H9 (cell line): ENCODE results near the gene BICDL1. TPM values are rescaled to one million over a fixed set of nuclear protein-coding genes. Genes with fewer than 3 reads are reported as not detected.

Experiments
- DNase-seq: peaks from one replicate; pipeline ENCODE4 v3.0.0-alpha.2; 2017
- H2AFZ ChIP-seq: one replicate; pipeline ENCODE4 v1.6.1; 2013; ENCODE audit warnings: mild to moderate bottlenecking, low read length, control low read depth, moderate library complexity
- H2AK5ac ChIP-seq: 2 replicates; pipeline ENCODE4 v1.6.1; 2013; ENCODE audit warnings: low read length, control low read depth, mixed read lengths; ENCODE audit not compliant: insufficient read length
- H2BK120ac ChIP-seq: one replicate; pipeline ENCODE4 v1.6.1; 2013; ENCODE audit warnings: low read depth, mild to moderate bottlenecking, low read length, control low read depth, inconsistent platforms; ENCODE audit not compliant: poor library complexity, severe bottlenecking
- H2BK12ac ChIP-seq: 2 replicates; pipeline ENCODE4 v1.6.1; 2013; ENCODE audit warnings: low read length, control low read depth, mixed read lengths, low read depth; ENCODE audit not compliant: insufficient read length
- H2BK15ac ChIP-seq: 2 replicates; pipeline ENCODE4 v1.6.1; 2013; ENCODE audit warnings: low read depth, low read length, control low read depth
- H2BK20ac ChIP-seq: one replicate; pipeline ENCODE4 v1.6.1; 2013; ENCODE audit warnings: low read depth, mild to moderate bottlenecking, low read length, control low read depth, inconsistent platforms; ENCODE audit not compliant: poor library complexity, severe bottlenecking
- H2BK5ac ChIP-seq: 2 replicates; pipeline ENCODE4 v1.6.1; 2013; ENCODE audit warnings: low read length, control low read depth, mixed read lengths; ENCODE audit not compliant: insufficient read length
- H3K14ac ChIP-seq: 2 replicates; pipeline ENCODE4 v1.6.1; 2013; ENCODE audit warnings: low read length, control low read depth; ENCODE audit not compliant: insufficient read depth
- H3K18ac ChIP-seq: 2 replicates; pipeline ENCODE4 v1.6.1; 2013; ENCODE audit warnings: low read depth, mild to moderate bottlenecking, mixed read lengths, low read length, control low read depth; ENCODE audit not compliant: insufficient read length
- H3K23ac ChIP-seq: 2 replicates; pipeline ENCODE4 v1.6.1; 2013; ENCODE audit warnings: low read length, control low read depth, mixed read lengths, low read depth; ENCODE audit not compliant: insufficient read length
- H3K23me2 ChIP-seq: 2 replicates; pipeline ENCODE4 v1.6.1; 2013; ENCODE audit warnings: low read depth, mild to moderate bottlenecking, mixed read lengths, low read length, control low read depth; ENCODE audit not compliant: insufficient read length, poor library complexity, severe bottlenecking
- H3K27ac ChIP-seq: 2 replicates; pipeline ENCODE4 v1.5.1; 2013; ENCODE audit warnings: low read length, control low read depth, mixed read lengths, low read depth; ENCODE audit not compliant: insufficient read length
- H3K27me3 ChIP-seq: 2 replicates; pipeline ENCODE4 v1.6.1; 2013; ENCODE audit warnings: low read length, control low read depth, inconsistent platforms; ENCODE audit not compliant: insufficient read depth
- H3K4ac ChIP-seq: 2 replicates; pipeline ENCODE4 v1.6.1; 2013; ENCODE audit warnings: low read depth, mild to moderate bottlenecking, control low read depth, inconsistent platforms, low read length, moderate library complexity
- H3K4me1 ChIP-seq: 2 replicates; pipeline ENCODE4 v1.6.1; 2013; ENCODE audit warnings: low read length, control low read depth, inconsistent platforms; ENCODE audit not compliant: insufficient read depth
- H3K4me2 ChIP-seq: 2 replicates; pipeline ENCODE4 v1.6.1; 2013; ENCODE audit warnings: low read length, control low read depth, mixed read lengths; ENCODE audit not compliant: insufficient read length, insufficient read depth
- H3K56ac ChIP-seq: 2 replicates; pipeline ENCODE4 v1.6.1; 2013; ENCODE audit warnings: low read depth, mild to moderate bottlenecking, mixed read lengths, low read length, control low read depth; ENCODE audit not compliant: insufficient read length
- H3K79me1 ChIP-seq: 2 replicates; pipeline ENCODE4 v1.6.1; 2013; ENCODE audit warnings: low read depth, mild to moderate bottlenecking, moderate library complexity, low read length, control low read depth, inconsistent platforms; ENCODE audit not compliant: insufficient read depth, poor library complexity, severe bottlenecking
- H3K79me2 ChIP-seq: 2 replicates; pipeline ENCODE4 v1.6.1; 2013; ENCODE audit warnings: low read length, control low read depth, inconsistent platforms; ENCODE audit not compliant: insufficient read depth
- H3K9ac ChIP-seq: 2 replicates; pipeline ENCODE4 v1.6.1; 2013; ENCODE audit warnings: low read length, control low read depth, mixed read lengths; ENCODE audit not compliant: insufficient read length; ENCODE audit errors: extremely low read depth
- H3K9me3 ChIP-seq: one replicate; pipeline ENCODE4 v1.6.1; 2013; ENCODE audit warnings: low read depth, low read length, inconsistent platforms; ENCODE audit not compliant: control insufficient read depth
- H3T11ph ChIP-seq: one replicate; pipeline ENCODE4 v1.6.1; 2013; ENCODE audit warnings: mild to moderate bottlenecking, low read length, control low read depth, inconsistent platforms
- H4K20me1 ChIP-seq: one replicate; pipeline ENCODE4 v1.6.1; 2013; ENCODE audit not compliant: control insufficient read depth, insufficient read length, insufficient read depth
- H4K5ac ChIP-seq: 2 replicates; pipeline ENCODE4 v1.6.1; 2013; ENCODE audit warnings: low read depth, mild to moderate bottlenecking, mixed read lengths, low read length, control low read depth; ENCODE audit not compliant: insufficient read length
- H4K8ac ChIP-seq: replicated peaks from 2 replicates; pipeline ENCODE4 v1.6.1; 2013; ENCODE audit warnings: low read length, control low read depth, mixed read lengths, low read depth; ENCODE audit not compliant: insufficient read length
- H4K91ac ChIP-seq: 2 replicates; pipeline ENCODE4 v1.6.1; 2013; ENCODE audit warnings: low read depth, mild to moderate bottlenecking, moderate library complexity, mixed read lengths, low read length, control low read depth; ENCODE audit not compliant: insufficient read length
- H3K27ac Mint-ChIP-seq, 3 experiments: 2 replicates in 2 of 3; 3 replicates in 1 of 3; pipeline ENCODE4 v1.8.0; 2020 to 2021; ENCODE audit warnings: mixed read lengths in 3 of 3, mild to moderate bottlenecking in 1 of 3, moderate library complexity in 1 of 3
- H3K27me3 Mint-ChIP-seq: 2 replicates; pipeline ENCODE4 v1.8.0; 2021; ENCODE audit warnings: low read depth, mild to moderate bottlenecking, moderate library complexity, mixed read lengths
- H3K36me3 Mint-ChIP-seq, 3 experiments: 2 replicates in 2 of 3; 3 replicates in 1 of 3; pipeline ENCODE4 v1.8.0; 2020 to 2021; ENCODE audit warnings: low read depth in 3 of 3, mixed read lengths in 3 of 3; ENCODE audit not compliant: insufficient read depth in 1 of 3
- H3K4me1 Mint-ChIP-seq, 2 experiments: 2 replicates each; pipeline ENCODE4 v1.8.0; 2020; ENCODE audit warnings: mixed read lengths in 2 of 2
- H3K4me3 Mint-ChIP-seq, 2 experiments: 2 replicates in 1 of 2; 3 replicates in 1 of 2; pipeline ENCODE4 v1.8.0; 2020 to 2021; ENCODE audit warnings: mild to moderate bottlenecking in 2 of 2, mixed read lengths in 2 of 2, moderate library complexity in 1 of 2
- H3K9me3 Mint-ChIP-seq, 2 experiments: 2 replicates in 1 of 2; 3 replicates in 1 of 2; pipeline ENCODE4 v1.8.0; 2020; ENCODE audit warnings: mild to moderate bottlenecking in 2 of 2, mixed read lengths in 2 of 2, moderate library complexity in 1 of 2
- WGBS: extraction: QIAGEN DNeasy Blood & Tissue Kit; methylation state at CpG from one replicate; pipeline ENCODE4 v1.1.7; 2013; ENCODE audit warnings: missing lambda C conversion rate, low lambda C conversion rate, mixed read lengths; ENCODE audit not compliant: insufficient read length; ENCODE audit errors: extremely low coverage; 5-methylcytosine and 5-hydroxymethylcytosine counted together
- total RNA-seq: library from RNA; stranded (reverse); gene quantifications from 2 replicates; pipeline ENCODE4 v1.2.1, GENCODE V29; 2021
- TF ChIP-seq, protein P1 (sequence below): fragments of 200-600 bp; sonication (generic); conservative IDR thresholded peaks from 3 replicates; pipeline ENCODE4 v1.8.0; 2021; ENCODE audit warnings: antibody characterized with exemption, mild to moderate bottlenecking

The BICDL1 gene
- total RNA-seq, 1 experiment from 2014 or later = 13.8 TPM

DNA sequence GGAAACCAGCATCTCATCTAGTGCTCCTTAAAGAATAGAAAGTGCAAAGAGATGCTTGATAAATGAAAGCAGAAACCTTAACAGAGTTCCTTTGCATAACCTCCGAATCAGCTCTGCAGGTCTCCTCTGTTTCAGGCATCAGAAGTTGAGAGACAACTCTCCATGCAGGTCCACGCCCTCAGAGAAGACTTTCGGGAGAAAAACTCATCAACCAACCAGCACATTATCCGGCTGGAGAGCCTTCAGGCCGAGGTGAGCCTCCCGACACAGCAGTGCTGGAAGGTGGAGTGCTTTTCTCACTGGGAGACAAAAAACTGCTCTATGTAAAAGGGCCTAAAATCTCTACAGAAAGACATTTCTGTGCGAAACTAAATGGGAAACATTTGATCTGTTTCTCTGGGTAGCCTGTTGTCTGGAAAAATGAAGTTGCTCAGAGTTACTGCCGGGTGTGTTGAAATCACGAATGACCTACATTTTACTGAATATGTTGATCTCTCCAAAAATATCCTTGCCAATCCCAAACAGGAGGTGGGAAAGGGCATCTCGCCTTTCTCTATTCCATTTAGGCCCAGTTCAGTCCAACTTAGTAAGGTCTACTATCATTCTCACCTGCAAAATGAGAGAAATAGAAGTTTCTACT lies 72.7 kb downstream of the BICDL1 start:
- H3K4me1 ChIP-seq = no peaks in the 10 kb centered on the region
- peaks cover 6 to 9% of the 10 kb centered on the region in 2 experiments for H3K4me1 Mint-ChIP-seq
- no peak overlapping the region for H2AK5ac ChIP-seq
- no peak overlapping the region for H3K4ac ChIP-seq
- no peak overlapping the region for H3T11ph ChIP-seq
- H2BK12ac ChIP-seq = no peak overlapping the region
- no peak overlapping the region for H3K14ac ChIP-seq
- H3K27ac ChIP-seq = no peak overlapping the region
- H3K4me2 ChIP-seq = no peak overlapping the region
- no peak overlapping the region for H2BK20ac ChIP-seq
- H3K9ac ChIP-seq = no peak overlapping the region
- H2BK15ac ChIP-seq = no peak overlapping the region
- no peak for DNase-seq
- no peak overlapping the region for H2BK120ac ChIP-seq
- no peaks in the 10 kb centered on the region for H3K9me3 ChIP-seq
- H4K91ac ChIP-seq = no peak overlapping the region
- H4K20me1 ChIP-seq = no peaks in the 10 kb centered on the region
- no peak overlapping the region for H2AFZ ChIP-seq
- no peaks in the 10 kb centered on the region for H3K23me2 ChIP-seq
- H3K36me3 Mint-ChIP-seq = no peaks in the 10 kb centered on the region
- no peak overlapping the region for H3K18ac ChIP-seq
- TF ChIP-seq, protein P1, sequence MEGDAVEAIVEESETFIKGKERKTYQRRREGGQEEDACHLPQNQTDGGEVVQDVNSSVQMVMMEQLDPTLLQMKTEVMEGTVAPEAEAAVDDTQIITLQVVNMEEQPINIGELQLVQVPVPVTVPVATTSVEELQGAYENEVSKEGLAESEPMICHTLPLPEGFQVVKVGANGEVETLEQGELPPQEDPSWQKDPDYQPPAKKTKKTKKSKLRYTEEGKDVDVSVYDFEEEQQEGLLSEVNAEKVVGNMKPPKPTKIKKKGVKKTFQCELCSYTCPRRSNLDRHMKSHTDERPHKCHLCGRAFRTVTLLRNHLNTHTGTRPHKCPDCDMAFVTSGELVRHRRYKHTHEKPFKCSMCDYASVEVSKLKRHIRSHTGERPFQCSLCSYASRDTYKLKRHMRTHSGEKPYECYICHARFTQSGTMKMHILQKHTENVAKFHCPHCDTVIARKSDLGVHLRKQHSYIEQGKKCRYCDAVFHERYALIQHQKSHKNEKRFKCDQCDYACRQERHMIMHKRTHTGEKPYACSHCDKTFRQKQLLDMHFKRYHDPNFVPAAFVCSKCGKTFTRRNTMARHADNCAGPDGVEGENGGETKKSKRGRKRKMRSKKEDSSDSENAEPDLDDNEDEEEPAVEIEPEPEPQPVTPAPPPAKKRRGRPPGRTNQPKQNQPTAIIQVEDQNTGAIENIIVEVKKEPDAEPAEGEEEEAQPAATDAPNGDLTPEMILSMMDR = no peak
- H3K27me3 Mint-ChIP-seq = no peaks in the 10 kb centered on the region; the same call in 1 of the 2 replicates
- no peak overlapping the region for H3K27ac Mint-ChIP-seq
- no peak overlapping the region for H2BK5ac ChIP-seq
- no peaks in the 10 kb centered on the region for H3K27me3 ChIP-seq
- no peak overlapping the region for H4K5ac ChIP-seq
- no peak overlapping the region for H4K8ac ChIP-seq
- H3K9me3 Mint-ChIP-seq = no peaks in the 10 kb centered on the region
- H3K23ac ChIP-seq = no peak overlapping the region
- peaks cover 2% of the 10 kb centered on the region; the same call in 1 of the 2 replicates for H3K79me2 ChIP-seq
- H3K56ac ChIP-seq = peak overlapping the region; percentile 37
- WGBS = no CpG with 5 or more reads among the region's 10 CpGs
- no peak overlapping the region for H3K4me3 Mint-ChIP-seq
- no peaks in the 10 kb centered on the region for H3K79me1 ChIP-seq
